GM12892 (cell line): ENCODE measurements around the gene NUDT19.

Experiments
- POLR2A ChIP-seq: IDR thresholded peaks from 2 replicates; pipeline ENCODE4 v1.6.1; 2011; ENCODE audit warnings: low read depth, low read length, control low read depth
- POLR2AphosphoS5 ChIP-seq: IDR thresholded peaks from 2 replicates; pipeline ENCODE4 v1.6.1; 2011; ENCODE audit warnings: low read depth, low read length, control low read depth
- TAF1 ChIP-seq: IDR thresholded peaks from 2 replicates; pipeline ENCODE4 v1.6.1; 2011; ENCODE audit warnings: low read depth, mild to moderate bottlenecking, control low read depth, low read length, borderline replicate concordance

- TF ChIP-seq POLR2A (no peak), POLR2AphosphoS5 (no peak), TAF1 (no peak)
These were observed 33.5 kb upstream of the NUDT19 start for GRCh38 chr19:32658075-32658474.
